CD4-positive, CD25-positive, alpha-beta regulatory T cell (primary cell): ENCODE data around the gene SLC28A1. TPM values are rescaled to one million over a fixed set of nuclear protein-coding genes. Genes with fewer than 3 reads are reported as not detected.

ENCODE experiments used
- ATAC-seq, 2 donors: fragments of 150-1000 bp; cut with Tn5 transposase; one replicate each; pipeline ENCODE4 v1.10.0; 2021; ENCODE audit warnings: low read depth in 2 of 2, moderate number of reproducible peaks in 2 of 2, moderate library complexity in 1 of 2
- DNase-seq, 3 donors: peaks; one replicate each; pipeline versions ENCODE4 v3.0.0 to v3.0.0-alpha.2; 2012 to 2022; ENCODE audit warnings: mixed read lengths in 1 of 3
- H3K27ac ChIP-seq: one replicate; pipeline ENCODE4 v1.7.0; 2013; ENCODE audit warnings: mild to moderate bottlenecking, low read length; ENCODE audit not compliant: insufficient read depth, poor library complexity, severe bottlenecking
- H3K27me3 ChIP-seq: one replicate; pipeline ENCODE4 v1.7.0; 2013; ENCODE audit warnings: low read length; ENCODE audit not compliant: control insufficient read depth, insufficient read depth
- H3K36me3 ChIP-seq: one replicate; pipeline ENCODE4 v1.7.0; 2013; ENCODE audit warnings: mild to moderate bottlenecking, low read length, moderate library complexity; ENCODE audit not compliant: control insufficient read depth, insufficient read depth
- H3K4me1 ChIP-seq: 2 replicates; pipeline ENCODE4 v1.7.0; 2013; ENCODE audit warnings: mild to moderate bottlenecking, low read length; ENCODE audit not compliant: insufficient read depth, control insufficient read depth, poor library complexity, severe bottlenecking
- H3K4me3 ChIP-seq: one replicate; pipeline ENCODE4 v1.7.0; 2013; ENCODE audit warnings: low read depth, mild to moderate bottlenecking, low read length, moderate library complexity
- H3K9me3 ChIP-seq, 2 experiments: 1 replicate in 1 of 2; 2 replicates in 1 of 2; pipeline ENCODE4 v1.7.0; 2013; ENCODE audit warnings: low read length in 2 of 2, mild to moderate bottlenecking in 1 of 2, moderate library complexity in 1 of 2; ENCODE audit not compliant: control insufficient read depth in 2 of 2
- H3K27ac Mint-ChIP-seq, 3 donors: one replicate each; pipeline ENCODE4 v1.8.0; 2020 to 2022; ENCODE audit warnings: mild to moderate bottlenecking in 3 of 3, mixed read lengths in 3 of 3, moderate library complexity in 2 of 3
- H3K27me3 Mint-ChIP-seq: one replicate; pipeline ENCODE4 v1.8.0; 2022; ENCODE audit warnings: mild to moderate bottlenecking, mixed read lengths
- H3K36me3 Mint-ChIP-seq: one replicate; pipeline ENCODE4 v1.8.0; 2020; ENCODE audit warnings: mixed read lengths
- H3K4me1 Mint-ChIP-seq, 4 donors: one replicate each; pipeline ENCODE4 v1.8.0; 2020 to 2022; ENCODE audit warnings: mixed read lengths in 4 of 4, mild to moderate bottlenecking in 1 of 4
- H3K4me3 Mint-ChIP-seq, 4 donors: one replicate each; pipeline ENCODE4 v1.8.0; 2020 to 2022; ENCODE audit warnings: mild to moderate bottlenecking in 4 of 4, mixed read lengths in 4 of 4, moderate library complexity in 3 of 4
- H3K9me3 Mint-ChIP-seq, 7 donors: one replicate each; pipeline ENCODE4 v1.8.0; 2020 to 2022; ENCODE audit warnings: mixed read lengths in 7 of 7, mild to moderate bottlenecking in 3 of 7, moderate library complexity in 2 of 7
- polyA plus RNA-seq, 4 donors: library from polyadenylated mRNA; unstranded; fragments of 300-500 nt; fragmentation: Illumina TruSeq; gene quantifications; one replicate each; pipeline ENCODE4 v1.2.3, GENCODE V29; 2021
- total RNA-seq: library from RNA; stranded (reverse); gene quantifications from one replicate; pipeline ENCODE4 v1.2.3, GENCODE V29; 2022

The SLC28A1 gene, protein sequence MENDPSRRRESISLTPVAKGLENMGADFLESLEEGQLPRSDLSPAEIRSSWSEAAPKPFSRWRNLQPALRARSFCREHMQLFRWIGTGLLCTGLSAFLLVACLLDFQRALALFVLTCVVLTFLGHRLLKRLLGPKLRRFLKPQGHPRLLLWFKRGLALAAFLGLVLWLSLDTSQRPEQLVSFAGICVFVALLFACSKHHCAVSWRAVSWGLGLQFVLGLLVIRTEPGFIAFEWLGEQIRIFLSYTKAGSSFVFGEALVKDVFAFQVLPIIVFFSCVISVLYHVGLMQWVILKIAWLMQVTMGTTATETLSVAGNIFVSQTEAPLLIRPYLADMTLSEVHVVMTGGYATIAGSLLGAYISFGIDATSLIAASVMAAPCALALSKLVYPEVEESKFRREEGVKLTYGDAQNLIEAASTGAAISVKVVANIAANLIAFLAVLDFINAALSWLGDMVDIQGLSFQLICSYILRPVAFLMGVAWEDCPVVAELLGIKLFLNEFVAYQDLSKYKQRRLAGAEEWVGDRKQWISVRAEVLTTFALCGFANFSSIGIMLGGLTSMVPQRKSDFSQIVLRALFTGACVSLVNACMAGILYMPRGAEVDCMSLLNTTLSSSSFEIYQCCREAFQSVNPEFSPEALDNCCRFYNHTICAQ
- not detected for total RNA-seq
- polyA plus RNA-seq: not detected

DNA sequence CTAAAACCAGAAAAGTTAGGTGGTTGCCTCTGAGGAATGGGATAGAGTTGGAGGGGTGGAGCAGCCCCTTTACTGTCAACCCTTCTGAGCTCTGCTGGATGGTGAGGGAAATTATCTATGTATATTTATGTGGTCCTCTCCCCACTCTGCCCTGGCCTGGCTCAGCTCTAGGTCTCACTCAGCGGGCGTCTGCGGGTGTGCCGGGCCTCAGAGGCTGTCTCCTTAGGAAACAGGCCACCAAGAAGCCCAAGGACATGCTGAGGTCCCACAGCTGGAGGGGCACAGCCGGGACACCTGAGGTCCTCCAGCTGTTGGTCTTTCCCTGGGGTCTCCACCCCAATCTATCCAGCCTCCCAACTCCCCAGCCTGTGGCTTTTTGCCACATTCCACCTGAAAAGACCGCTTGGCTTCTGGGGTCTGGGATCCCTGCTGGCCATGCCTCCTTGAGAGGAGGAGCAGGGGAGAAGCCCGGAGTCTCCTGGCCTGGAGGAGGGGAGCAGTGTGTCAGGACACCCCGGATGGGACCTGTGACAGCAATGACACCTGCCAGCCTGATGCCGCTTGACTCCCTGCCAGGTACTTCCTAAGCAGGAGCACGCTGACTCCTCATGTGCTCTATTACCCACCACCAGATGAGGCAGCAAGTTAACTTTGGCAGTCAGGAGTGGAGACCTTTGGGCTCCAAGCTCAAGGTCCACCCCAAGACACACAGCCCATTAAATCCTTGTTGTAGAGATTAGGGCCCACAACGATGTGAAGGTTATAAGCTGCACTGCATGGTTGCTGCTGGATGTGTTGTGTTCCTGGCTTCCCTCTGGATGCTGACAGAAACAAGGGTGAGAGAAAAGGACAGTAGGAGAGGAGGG is at the start of gene SLC28A1:
Gene SLC28A1, plus strand, starts transcription at position 747 of the 866 bp plus-strand sequence. CDS start 3,099 bp downstream, outside the sequence.
- Histone ChIP-seq H3K4me1 (no peaks in the 10 kb centered on the region), H3K27ac (no peak within 1 kb of the TSS), H3K4me3 (no peak within 1 kb of the TSS), H3K27me3 (no peaks in the 10 kb centered on the region), H3K9me3 (no peaks in the 10 kb centered on the region), H3K36me3 (no peaks in the 10 kb centered on the region)
- ATAC-seq (no peak), DNase-seq (no peak)
- no peak within 1 kb of the TSS for H3K27ac Mint-ChIP-seq
- no peak within 1 kb of the TSS for H3K4me3 Mint-ChIP-seq
- H3K36me3 Mint-ChIP-seq: no peaks in the 10 kb centered on the region
- no peaks in the 10 kb centered on the region for H3K4me1 Mint-ChIP-seq
- no peaks in the 10 kb centered on the region for H3K9me3 Mint-ChIP-seq
- peaks cover 4% of the 10 kb centered on the region for H3K27me3 Mint-ChIP-seq

DNA sequence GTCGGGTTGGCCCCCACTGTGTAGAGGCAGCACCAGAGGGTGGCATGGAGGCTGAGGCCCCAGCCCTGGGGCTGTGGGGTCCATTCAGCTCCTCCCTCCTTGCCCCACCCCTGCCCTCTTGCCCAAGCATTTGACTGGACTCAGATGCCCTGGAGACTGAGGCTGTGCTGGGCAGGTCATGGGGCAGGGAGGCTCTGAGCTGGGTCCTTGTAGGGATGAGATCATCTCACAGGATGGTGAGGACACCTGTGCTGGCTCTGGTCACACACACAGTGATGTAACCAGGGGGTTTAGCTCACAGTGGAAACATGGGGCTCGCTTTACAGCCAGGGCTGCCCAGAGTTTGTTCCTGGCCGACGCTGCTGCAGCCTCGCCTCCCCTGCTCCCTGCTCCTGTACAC is 49.5 kb upstream of the SLC28A1 start:
- no peaks in the 10 kb centered on the region for H3K9me3 Mint-ChIP-seq
- Histone ChIP-seq H3K36me3 (no peaks in the 10 kb centered on the region), H3K27me3 (peaks cover 2% of the 10 kb centered on the region), H3K4me3 (no peak overlapping the region), H3K9me3 (no peaks in the 10 kb centered on the region), H3K4me1 (no peaks in the 10 kb centered on the region), H3K27ac (no peak overlapping the region)
- no peak for ATAC-seq
- no peak overlapping the region for H3K4me3 Mint-ChIP-seq
- DNase-seq: no peak
- no peaks in the 10 kb centered on the region for H3K36me3 Mint-ChIP-seq
- no peaks in the 10 kb centered on the region for H3K4me1 Mint-ChIP-seq
- peaks cover 34% of the 10 kb centered on the region for H3K27me3 Mint-ChIP-seq
- no peak overlapping the region for H3K27ac Mint-ChIP-seq

DNA sequence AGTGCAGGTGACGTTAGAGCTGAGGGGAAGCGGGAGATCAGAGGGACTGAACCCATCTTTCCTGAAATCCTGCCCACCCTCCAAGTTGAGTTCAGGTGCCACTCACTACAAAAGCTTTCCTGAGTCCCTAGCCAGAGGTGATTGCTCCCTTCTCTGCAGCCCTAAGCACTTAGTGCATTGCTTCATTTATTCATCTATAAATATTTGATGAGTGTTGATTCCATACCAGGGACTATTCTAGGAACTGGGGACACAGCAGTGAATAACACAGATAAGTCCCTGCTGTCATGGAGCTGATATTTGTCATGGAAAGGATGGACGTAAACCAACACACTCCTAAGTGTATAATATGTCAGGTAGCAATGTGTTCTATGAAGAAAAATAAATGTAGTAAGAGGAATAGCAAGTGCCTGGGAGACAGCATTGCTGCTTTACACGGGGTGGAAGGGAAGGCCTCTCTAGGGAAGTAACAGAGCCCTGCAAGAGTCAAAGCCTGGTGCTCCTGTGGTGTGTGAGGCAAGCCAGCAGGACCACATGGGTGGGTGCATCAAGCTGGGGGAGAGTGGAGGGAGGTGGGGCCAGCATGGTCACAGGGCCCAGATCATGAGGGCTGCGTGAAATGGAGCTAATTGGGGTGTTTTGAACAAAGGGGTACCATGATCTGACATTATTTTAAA is 48.7 kb upstream of the SLC28A1 start:
- H3K4me1 ChIP-seq: no peaks in the 10 kb centered on the region
- peaks cover 2% of the 10 kb centered on the region for H3K27me3 ChIP-seq
- Mint-ChIP-seq H3K4me3 (no peak overlapping the region), H3K36me3 (no peaks in the 10 kb centered on the region), H3K9me3 (no peaks in the 10 kb centered on the region), H3K4me1 (no peaks in the 10 kb centered on the region), H3K27me3 (peaks cover 34% of the 10 kb centered on the region), H3K27ac (no peak overlapping the region)
- no peaks in the 10 kb centered on the region for H3K36me3 ChIP-seq
- ATAC-seq (no peak), DNase-seq (no peak)
- no peak overlapping the region for H3K27ac ChIP-seq
- no peaks in the 10 kb centered on the region for H3K9me3 ChIP-seq
- H3K4me3 ChIP-seq: no peak overlapping the region

DNA sequence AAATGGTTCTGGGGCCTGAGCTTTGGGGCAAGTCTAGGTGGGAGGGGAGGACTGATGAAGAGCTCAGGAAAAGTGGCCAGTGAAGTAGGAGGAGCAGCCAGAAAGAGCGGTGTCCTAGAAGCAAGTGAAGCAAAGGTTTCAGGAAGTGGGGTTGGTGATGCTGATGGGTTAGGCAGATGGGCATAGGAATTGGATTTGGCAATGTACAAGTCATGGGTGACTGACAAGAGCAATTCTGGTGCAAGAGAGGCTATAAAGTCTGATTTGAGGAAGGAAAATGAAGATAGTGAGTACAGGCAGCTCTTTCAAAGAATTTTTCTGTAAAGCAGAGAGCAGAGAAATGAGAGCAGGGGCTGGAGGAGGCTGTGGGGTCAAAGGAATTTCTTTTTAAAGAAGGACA is 47.6 kb upstream of the SLC28A1 start:
- no peak overlapping the region for H3K27ac Mint-ChIP-seq
- DNase-seq (no peak), ATAC-seq (no peak)
- H3K4me3 ChIP-seq: no peak overlapping the region
- H3K36me3 Mint-ChIP-seq: no peaks in the 10 kb centered on the region
- H3K9me3 ChIP-seq: no peaks in the 10 kb centered on the region
- no peaks in the 10 kb centered on the region for H3K36me3 ChIP-seq
- peaks cover 31% of the 10 kb centered on the region for H3K27me3 Mint-ChIP-seq
- H3K27ac ChIP-seq: no peak overlapping the region
- no peaks in the 10 kb centered on the region for H3K4me1 Mint-ChIP-seq
- H3K27me3 ChIP-seq: peaks cover 2% of the 10 kb centered on the region
- H3K4me1 ChIP-seq: no peaks in the 10 kb centered on the region
- H3K9me3 Mint-ChIP-seq: no peaks in the 10 kb centered on the region
- no peak overlapping the region for H3K4me3 Mint-ChIP-seq

DNA sequence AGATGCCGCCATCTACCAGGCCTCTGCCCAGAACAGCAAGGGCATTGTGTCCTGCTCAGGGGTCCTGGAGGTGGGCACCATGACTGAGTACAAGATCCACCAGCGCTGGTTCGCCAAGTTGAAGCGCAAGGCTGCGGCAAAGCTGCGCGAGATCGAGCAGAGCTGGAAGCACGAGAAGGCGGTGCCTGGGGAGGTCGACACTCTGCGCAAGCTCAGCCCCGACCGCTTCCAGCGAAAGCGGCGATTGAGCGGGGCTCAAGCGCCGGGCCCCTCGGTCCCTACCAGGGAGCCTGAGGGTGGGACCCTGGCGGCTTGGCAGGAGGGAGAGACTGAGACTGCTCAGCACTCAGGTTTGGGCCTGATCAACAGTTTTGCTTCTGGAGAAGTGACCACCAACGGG is 44.7 kb upstream of the SLC28A1 start:
- H3K4me1 Mint-ChIP-seq: no peaks in the 10 kb centered on the region
- DNase-seq (no peak), ATAC-seq (no peak)
- no peak overlapping the region for H3K27ac Mint-ChIP-seq
- no peaks in the 10 kb centered on the region for H3K4me1 ChIP-seq
- H3K27me3 ChIP-seq: no peaks in the 10 kb centered on the region
- peaks cover 0 to 2% (median 0%) of the 10 kb centered on the region in 7 donors for H3K9me3 Mint-ChIP-seq
- H3K36me3 ChIP-seq: no peaks in the 10 kb centered on the region
- H3K27ac ChIP-seq: no peak overlapping the region
- peaks cover 14% of the 10 kb centered on the region for H3K27me3 Mint-ChIP-seq
- no peaks in the 10 kb centered on the region for H3K36me3 Mint-ChIP-seq
- H3K9me3 ChIP-seq: no peaks in the 10 kb centered on the region
- H3K4me3 Mint-ChIP-seq: no peak overlapping the region
- no peak overlapping the region for H3K4me3 ChIP-seq

DNA sequence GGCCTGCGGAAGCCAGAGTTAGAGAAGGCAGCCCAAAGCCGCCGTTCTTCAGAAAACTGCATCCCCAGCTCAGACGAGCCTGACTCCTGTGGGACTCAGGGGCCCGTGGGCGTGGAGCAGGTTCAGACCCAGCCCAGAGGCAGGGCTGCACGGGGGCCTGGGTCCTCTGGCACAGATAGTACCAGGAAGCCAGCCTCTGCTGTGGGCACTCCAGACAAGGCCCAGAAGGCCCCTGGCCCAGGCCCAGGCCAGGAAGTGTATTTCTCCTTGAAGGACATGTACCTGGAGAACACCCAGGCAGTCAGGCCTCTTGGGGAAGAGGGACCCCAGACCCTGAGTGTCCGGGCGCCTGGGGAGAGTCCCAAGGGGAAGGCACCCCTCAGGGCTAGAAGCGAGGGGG is 44.2 kb upstream of the SLC28A1 start:
- Mint-ChIP-seq H3K27me3 (peaks cover 14% of the 10 kb centered on the region), H3K4me1 (no peaks in the 10 kb centered on the region)
- no peak for ATAC-seq

DNA sequence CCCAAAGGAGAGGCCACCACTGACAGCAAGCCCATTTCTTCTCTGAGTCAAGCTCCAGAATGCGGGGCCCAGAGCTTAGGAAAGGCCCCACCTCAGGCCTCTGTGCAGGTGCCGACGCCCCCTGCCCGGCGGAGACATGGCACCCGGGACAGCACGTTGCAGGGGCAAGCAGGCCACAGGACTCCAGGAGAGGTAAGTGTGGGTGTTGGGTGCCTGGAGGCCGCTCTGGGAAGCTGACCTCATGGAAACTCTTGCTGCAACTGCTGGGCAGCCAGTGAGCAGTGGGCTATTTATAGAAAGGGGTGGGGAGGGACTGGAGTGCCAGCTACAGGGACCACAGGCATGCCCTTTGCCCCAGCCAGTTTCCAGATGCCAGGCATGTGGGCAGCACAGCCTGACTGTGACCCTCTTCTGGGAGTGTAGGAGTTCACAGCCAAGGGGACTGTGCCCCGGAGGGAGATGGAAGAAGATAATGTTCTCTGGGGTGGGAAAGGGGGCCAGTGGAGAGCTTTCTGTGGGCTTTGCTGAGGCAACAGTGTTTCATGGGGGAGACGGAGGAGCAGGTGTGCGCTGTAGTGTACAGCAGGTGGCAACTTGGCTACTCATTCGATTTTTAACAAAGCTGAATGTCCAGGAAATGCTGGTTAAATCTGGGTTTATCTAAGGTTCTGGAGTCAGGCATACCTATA is 43.6 kb upstream of the SLC28A1 start:
- no peak overlapping the region for H3K4me3 ChIP-seq
- Mint-ChIP-seq H3K4me3 (no peak overlapping the region), H3K36me3 (no peaks in the 10 kb centered on the region), H3K4me1 (no peaks in the 10 kb centered on the region), H3K27ac (no peak overlapping the region), H3K9me3 (peaks cover 0 to 2% (median 0%) of the 10 kb centered on the region in 7 donors), H3K27me3 (peaks cover 14% of the 10 kb centered on the region)
- H3K4me1 ChIP-seq: no peaks in the 10 kb centered on the region
- no peaks in the 10 kb centered on the region for H3K27me3 ChIP-seq
- DNase-seq (no peak), ATAC-seq (no peak)
- no peaks in the 10 kb centered on the region for H3K9me3 ChIP-seq
- H3K27ac ChIP-seq: no peak overlapping the region
- H3K36me3 ChIP-seq: no peaks in the 10 kb centered on the region

More for the DNA sequence above, 44.2 kb upstream of the SLC28A1 start:
- H3K9me3 Mint-ChIP-seq: peaks cover 0 to 2% (median 0%) of the 10 kb centered on the region in 7 donors
- H3K27me3 ChIP-seq: no peaks in the 10 kb centered on the region
- H3K27ac ChIP-seq: no peak overlapping the region
- no peak overlapping the region for H3K4me3 ChIP-seq
- no peaks in the 10 kb centered on the region for H3K4me1 ChIP-seq
- no peaks in the 10 kb centered on the region for H3K36me3 ChIP-seq
- no peaks in the 10 kb centered on the region for H3K9me3 ChIP-seq
- H3K27ac Mint-ChIP-seq: no peak overlapping the region
- no peak for DNase-seq
- H3K4me3 Mint-ChIP-seq: no peak overlapping the region
- no peaks in the 10 kb centered on the region for H3K36me3 Mint-ChIP-seq
